Non-pigmented ciliary epithelial cell (primary cell): ENCODE measurements around the gene IARS2.
"Not testable (repeated sequence)": the region's sequence is repeated elsewhere in the genome, so short reads cannot be mapped to it uniquely, and the experiment has no call there.

Experiments
- DNase-seq: peaks from one replicate; pipeline ENCODE4 v3.0.0-alpha.2; 2010; ENCODE audit warnings: low read depth

IARS2 gene

GRCh38 chr1:220164517-220164916 lies 70.6 kb downstream of the IARS2 start:
- DNase-seq = no peak

GRCh38 chr1:220166853-220167252 lies 72.9 kb downstream of the IARS2 start:
- no peak for DNase-seq

- not testable (repeated sequence) for DNase-seq
Observed at GRCh38 chr1:220169887-220170286, 76.0 kb downstream of the IARS2 start.

- no peak for DNase-seq
Observed at GRCh38 chr1:220170836-220171526, 77.0 kb downstream of the IARS2 start.

GRCh38 chr1:220176540-220176939 lies 82.6 kb downstream of the IARS2 start:
- DNase-seq = no peak

GRCh38 chr1:220182111-220182510 lies 88.2 kb downstream of the IARS2 start:
- no peak for DNase-seq

GRCh38 chr1:220182656-220183055 lies 88.7 kb downstream of the IARS2 start:
- DNase-seq = no peak

- DNase-seq = no peak
Observed at GRCh38 chr1:220184506-220184905, 90.6 kb downstream of the IARS2 start.

- DNase-seq = no peak
Observed at GRCh38 chr1:220186752-220187151, 92.8 kb downstream of the IARS2 start.

GRCh38 chr1:220188538-220188937 lies 94.6 kb downstream of the IARS2 start:
- DNase-seq = no peak

- DNase-seq = no peak
Observed at GRCh38 chr1:220189750-220190347, 95.9 kb downstream of the IARS2 start.

GRCh38 chr1:220195701-220196100 lies 101.8 kb downstream of the IARS2 start:
- DNase-seq = no peak
